Measurements from ENCODE around the gene GTPBP6. TPM values are rescaled to one million over a fixed set of nuclear protein-coding genes. Genes with fewer than 3 reads are reported as not detected.

GTPBP6 gene
- total and polyA plus RNA-seq, 10 donors: 25.4 to 69.4 (median 43.8) TPM

GRCh38 chrX:319579-320125 is 1.1 kb upstream of the GTPBP6 start:
- peaks cover 0 to 10% (median 0%) of the 10 kb centered on the region in 7 donors for H3K27me3 ChIP-seq (replicated peaks in 1 of 7)
- WGBS, 5 donors: 0 to 1% (median 1%) methylated on average over 16 to 41 of the region's 41 CpGs
- intact Hi-C loops (cut with DNase I; ENCODE audit: low total_unique reads): no loop called here
- TF ChIP-seq POLR2AphosphoS5 (IDR thresholded peaks at IDR 0.05) (peak in 1 of 3 donors; percentile 4), CTCF (IDR thresholded peaks at IDR 0.05 in 8 of 11, conservative IDR thresholded peaks at IDR 0.05 in 3 of 11) (no peak), POLR2A (IDR thresholded peaks at IDR 0.05) (no peak)
- peaks cover 0 to 19% (median 11%) of the 10 kb centered on the region in 6 donors for H3K36me3 ChIP-seq
- DNase-seq: peak; percentile 93
- H3K27ac ChIP-seq: peak overlapping the region in 7 of 8 donors; percentile 94 to 98 (median 97)
- H3K9me3 ChIP-seq: no peaks in the 10 kb centered on the region
- peak overlapping the region; percentile 47 to 97 (median 85) for H3K4me3 ChIP-seq
- H3K4me1 ChIP-seq: peaks cover 11 to 46% (median 32%) of the 10 kb centered on the region in 6 donors

- peak in 1 of 3 donors; percentile 32 for TF ChIP-seq POLR2A (IDR thresholded peaks at IDR 0.05)
- no peak for TF ChIP-seq CTCF (IDR thresholded peaks at IDR 0.05 in 8 of 11, conservative IDR thresholded peaks at IDR 0.05 in 3 of 11)
- TF ChIP-seq POLR2AphosphoS5 (IDR thresholded peaks at IDR 0.05): peak; percentile 33 to 77 (median 75)
- peak overlapping the region; percentile 55 to 97 (median 85) for H3K4me3 ChIP-seq
- intact Hi-C loops (cut with DNase I; ENCODE audit: low total_unique reads): no loop called here
- peaks cover 0 to 33% (median 24%) of the 10 kb centered on the region in 6 donors for H3K36me3 ChIP-seq
- peaks cover 11 to 45% (median 31%) of the 10 kb centered on the region in 6 donors for H3K4me1 ChIP-seq
- WGBS, 5 donors: 0 to 1% (median 1%) methylated on average over 43 to 61 of the region's 61 CpGs
- DNase-seq: peak; percentile 97
- H3K9me3 ChIP-seq: no peaks in the 10 kb centered on the region
- peaks cover 0 to 7% (median 0%) of the 10 kb centered on the region in 7 donors for H3K27me3 ChIP-seq (replicated peaks in 1 of 7)
- peak overlapping the region; percentile 78 to 98 (median 97) for H3K27ac ChIP-seq
These were observed 393 bp downstream of the GTPBP6 start for GRCh38 chrX:318068-318738.

- peaks cover 0 to 7% (median 0%) of the 10 kb centered on the region in 7 donors for H3K27me3 ChIP-seq (replicated peaks in 1 of 7)
- TF ChIP-seq POLR2AphosphoS5 (IDR thresholded peaks at IDR 0.05): no peak
- no peak for TF ChIP-seq POLR2A (IDR thresholded peaks at IDR 0.05)
- no peak for TF ChIP-seq CTCF (IDR thresholded peaks at IDR 0.05 in 8 of 11, conservative IDR thresholded peaks at IDR 0.05 in 3 of 11)
- H3K36me3 ChIP-seq: peaks cover 0 to 40% (median 31%) of the 10 kb centered on the region in 6 donors
- no peaks in the 10 kb centered on the region for H3K9me3 ChIP-seq
- peak overlapping the region; percentile 55 to 97 (median 85) for H3K4me3 ChIP-seq
- intact Hi-C loops (cut with DNase I; ENCODE audit: low total_unique reads): no loop called here
- WGBS, 5 donors: 47 to 60% (median 57%) methylated on average over 17 to 28 of the region's 28 CpGs
- H3K4me1 ChIP-seq: peaks cover 11 to 38% (median 26%) of the 10 kb centered on the region in 6 donors
- DNase-seq: no peak
- peak overlapping the region in 7 of 8 donors; percentile 94 to 98 (median 97) for H3K27ac ChIP-seq
These were observed 1.1 kb downstream of the GTPBP6 start for GRCh38 chrX:317424-318067.

All from spleen (tissue), 11 donors.